Astrocyte (in vitro differentiated cells and primary cell): ENCODE measurements around the gene KRTAP5-1. TPM values are rescaled to one million over a fixed set of nuclear protein-coding genes. Genes with fewer than 3 reads are reported as not detected.

Experiments
- DNase-seq: peaks from one replicate; pipeline ENCODE4 v3.0.0-alpha.2; 2010; ENCODE audit warnings: low read depth
- FAIRE-seq: peaks from 2 replicates; lab custom pipeline; 2011; peaks lifted over from hg19 to GRCh38; lab: Jason Lieb, UNC
- H2AFZ ChIP-seq: 2 replicates; pipeline ENCODE4 v1.6.0; 2012; ENCODE audit warnings: low read depth, low read length, inconsistent platforms
- H3K27ac ChIP-seq: 2 replicates; pipeline ENCODE4 v1.5.1; 2011; ENCODE audit warnings: low read depth, low read length, inconsistent platforms
- H3K27me3 ChIP-seq: 2 replicates; pipeline ENCODE4 v1.6.0; 2011; ENCODE audit warnings: low read length, inconsistent platforms; ENCODE audit not compliant: insufficient read depth
- H3K36me3 ChIP-seq: 2 replicates; pipeline ENCODE4 v1.5.1; 2011; ENCODE audit warnings: low read length, inconsistent platforms; ENCODE audit not compliant: insufficient read depth
- H3K4me1 ChIP-seq: 2 replicates; pipeline ENCODE4 v1.5.1; 2011; ENCODE audit warnings: low read length, inconsistent platforms; ENCODE audit not compliant: insufficient read depth
- H3K4me2 ChIP-seq: 2 replicates; pipeline ENCODE4 v1.6.0; 2012; ENCODE audit warnings: low read length, inconsistent platforms
- H3K4me3 ChIP-seq: 2 replicates; pipeline ENCODE4 v1.5.1; 2011; ENCODE audit warnings: low read depth, mild to moderate bottlenecking, low read length, inconsistent platforms; ENCODE audit not compliant: insufficient read depth
- H3K79me2 ChIP-seq: 2 replicates; pipeline ENCODE4 v1.6.0; 2012; ENCODE audit warnings: mild to moderate bottlenecking, low read length, inconsistent platforms; ENCODE audit not compliant: insufficient read depth
- H3K9ac ChIP-seq: 2 replicates; pipeline ENCODE4 v1.6.0; 2012; ENCODE audit warnings: mild to moderate bottlenecking, low read length, inconsistent platforms
- H3K9me3 ChIP-seq: 2 replicates; pipeline ENCODE4 v1.5.1; 2012; ENCODE audit warnings: low read depth, mild to moderate bottlenecking, low read length, inconsistent platforms; ENCODE audit not compliant: insufficient read depth
- H4K20me1 ChIP-seq: 2 replicates; pipeline ENCODE4 v1.6.0; 2012; ENCODE audit warnings: low read length, inconsistent platforms; ENCODE audit not compliant: insufficient read depth
- H3K27ac Mint-ChIP-seq: one replicate; pipeline ENCODE4 v1.8.0; 2021; ENCODE audit warnings: mild to moderate bottlenecking, mixed read lengths; ENCODE audit not compliant: unreplicated experiment
- H3K27me3 Mint-ChIP-seq: one replicate; pipeline ENCODE4 v1.8.0; 2021; ENCODE audit warnings: low read depth, mixed read lengths; ENCODE audit not compliant: unreplicated experiment
- H3K36me3 Mint-ChIP-seq: one replicate; pipeline ENCODE4 v1.8.0; 2021; ENCODE audit warnings: low read depth, mixed read lengths; ENCODE audit not compliant: unreplicated experiment
- H3K4me1 Mint-ChIP-seq: one replicate; pipeline ENCODE4 v1.8.0; 2021; ENCODE audit warnings: low read depth, mixed read lengths; ENCODE audit not compliant: unreplicated experiment
- H3K4me3 Mint-ChIP-seq: one replicate; pipeline ENCODE4 v1.8.0; 2021; ENCODE audit warnings: mild to moderate bottlenecking, moderate library complexity, mixed read lengths; ENCODE audit not compliant: unreplicated experiment
- H3K9me3 Mint-ChIP-seq: one replicate; pipeline ENCODE4 v1.8.0; 2021; ENCODE audit warnings: mild to moderate bottlenecking, mixed read lengths; ENCODE audit not compliant: unreplicated experiment
- CTCF ChIP-seq: IDR thresholded peaks from 2 replicates; pipeline ENCODE4 v1.5.1; 2011; ENCODE audit warnings: low read depth, mild to moderate bottlenecking, inconsistent platforms, low read length, moderate library complexity; ENCODE audit not compliant: insufficient read depth
- EZH2 ChIP-seq: IDR thresholded peaks from 2 replicates; pipeline ENCODE4 v1.6.1; 2012; ENCODE audit warnings: mild to moderate bottlenecking, low read length, inconsistent platforms; ENCODE audit not compliant: insufficient read depth
- total RNA-seq: library from RNA; stranded (reverse); gene quantifications from 2 replicates; pipeline ENCODE4 v1.2.1, GENCODE V29; 2021

KRTAP5-1 gene
- total RNA-seq, 1 donor from 2014 or later = not detected

- peaks cover 1% of the 10 kb centered on the region for H3K36me3 Mint-ChIP-seq
- H3K4me1 Mint-ChIP-seq = peaks cover 1% of the 10 kb centered on the region
- Histone ChIP-seq H3K36me3 (no peaks in the 10 kb centered on the region), H3K9me3 (no peaks in the 10 kb centered on the region), H3K27ac (no peak overlapping the region), H4K20me1 (peaks cover 26% of the 10 kb centered on the region), H3K79me2 (peaks cover 25% of the 10 kb centered on the region), H2AFZ (no peak overlapping the region), H3K27me3 (peaks cover 18% of the 10 kb centered on the region), H3K4me3 (no peak overlapping the region), H3K4me1 (peaks cover 4% of the 10 kb centered on the region), H3K4me2 (no peak overlapping the region), H3K9ac (no peak overlapping the region)
- H3K27me3 Mint-ChIP-seq = peaks cover 49% of the 10 kb centered on the region
- TF ChIP-seq CTCF = no peak
- no peak for TF ChIP-seq EZH2
- FAIRE-seq = no peak
- H3K4me3 Mint-ChIP-seq = no peak overlapping the region
- H3K9me3 Mint-ChIP-seq = no peaks in the 10 kb centered on the region
- no peak overlapping the region for H3K27ac Mint-ChIP-seq
- DNase-seq = no peak
Measured at GRCh38 chr11:1540074-1540473, 45.0 kb downstream of the KRTAP5-1 start.

GRCh38 chr11:1538153-1538552 lies 46.9 kb downstream of the KRTAP5-1 start:
- Histone ChIP-seq H3K4me3 (no peak overlapping the region), H3K79me2 (peaks cover 44% of the 10 kb centered on the region), H3K27me3 (peaks cover 10% of the 10 kb centered on the region), H3K27ac (no peak overlapping the region), H4K20me1 (peaks cover 45% of the 10 kb centered on the region), H2AFZ (no peak overlapping the region), H3K4me1 (peaks cover 15% of the 10 kb centered on the region), H3K4me2 (no peak overlapping the region), H3K9me3 (no peaks in the 10 kb centered on the region), H3K9ac (no peak overlapping the region), H3K36me3 (no peaks in the 10 kb centered on the region)
- Mint-ChIP-seq H3K36me3 (peaks cover 3% of the 10 kb centered on the region), H3K9me3 (no peaks in the 10 kb centered on the region), H3K27ac (no peak overlapping the region), H3K4me1 (peaks cover 12% of the 10 kb centered on the region), H3K27me3 (peaks cover 44% of the 10 kb centered on the region), H3K4me3 (no peak overlapping the region)
- FAIRE-seq (no peak), DNase-seq (no peak)
- TF ChIP-seq EZH2 (no peak), CTCF (no peak)

GRCh38 chr11:1536065-1536843 lies 48.8 kb downstream of the KRTAP5-1 start:
- no peak for DNase-seq
- FAIRE-seq = no peak
- TF ChIP-seq CTCF = no peak
- no peak for TF ChIP-seq EZH2
- Mint-ChIP-seq H3K27me3 (peaks cover 33% of the 10 kb centered on the region), H3K36me3 (peaks cover 8% of the 10 kb centered on the region), H3K9me3 (no peaks in the 10 kb centered on the region), H3K4me3 (no peak overlapping the region), H3K27ac (no peak overlapping the region), H3K4me1 (peaks cover 16% of the 10 kb centered on the region)
- no peaks in the 10 kb centered on the region for H3K36me3 ChIP-seq
- no peaks in the 10 kb centered on the region for H3K9me3 ChIP-seq
- peaks cover 32% of the 10 kb centered on the region for H3K4me1 ChIP-seq
- H3K27me3 ChIP-seq = peaks cover 8% of the 10 kb centered on the region
- peaks cover 64% of the 10 kb centered on the region for H4K20me1 ChIP-seq
- H2AFZ ChIP-seq = no peak overlapping the region
- no peak overlapping the region for H3K4me2 ChIP-seq
- no peak overlapping the region for H3K27ac ChIP-seq
- no peak overlapping the region for H3K9ac ChIP-seq
- H3K4me3 ChIP-seq = no peak overlapping the region
- H3K79me2 ChIP-seq = peaks cover 62% of the 10 kb centered on the region
